Lower leg skin (tissue), 4 donors: Measurements from ENCODE around the gene C12orf56. TPM values are rescaled to one million over a fixed set of nuclear protein-coding genes. Genes with fewer than 3 reads are reported as not detected.

Experiments used
- DNase-seq, 2 donors: peaks; one replicate each; pipeline ENCODE4 v3.0.0-alpha.2; 2019; ENCODE audit warnings: low spot score in 2 of 2
- H3K4me3 ChIP-seq: fragments of 200-600 bp; sonication (generic); 2 replicates; pipeline ENCODE4 v1.5.1; 2017; ENCODE audit warnings: mild to moderate bottlenecking, low read depth; ENCODE audit not compliant: poor library complexity, severe bottlenecking
- POLR2A ChIP-seq, 2 donors: fragments of 450-650 bp; IDR thresholded peaks; one replicate each; pipeline ENCODE4 v1.6.1; 2016 to 2017; ENCODE audit warnings: antibody characterized with exemption in 2 of 2, mild to moderate bottlenecking in 1 of 2, moderate library complexity in 1 of 2
- WGBS, 2 donors: methylation state at CpG; one replicate each; pipeline ENCODE4 v1.1.5; 2018; 5-methylcytosine and 5-hydroxymethylcytosine counted together
- intact Hi-C: fragments of 100-400 bp; cut with DNase I; formaldehyde crosslinking; loops from one replicate; pipeline ENCODE4 v1.15.0; 2023; ENCODE audit warnings: low total_unique reads
- total RNA-seq, 4 donors: library from RNA; depleted of rRNA; stranded (reverse); fragments of >200 nt; gene quantifications; one replicate each; pipeline ENCODE4 v1.1.0, GENCODE V29; 2016
- TF ChIP-seq, protein P1 (sequence below), 3 donors: fragments of 450-650 bp; IDR thresholded peaks; one replicate each; pipeline ENCODE4 v1.5.1; 2016; ENCODE audit warnings: antibody characterized with exemption in 3 of 3, mild to moderate bottlenecking in 3 of 3, moderate library complexity in 2 of 3

The C12orf56 gene
- total RNA-seq, 4 donors from 2014 or later: 1.1 to 7.9 (median 2.1) TPM

DNA sequence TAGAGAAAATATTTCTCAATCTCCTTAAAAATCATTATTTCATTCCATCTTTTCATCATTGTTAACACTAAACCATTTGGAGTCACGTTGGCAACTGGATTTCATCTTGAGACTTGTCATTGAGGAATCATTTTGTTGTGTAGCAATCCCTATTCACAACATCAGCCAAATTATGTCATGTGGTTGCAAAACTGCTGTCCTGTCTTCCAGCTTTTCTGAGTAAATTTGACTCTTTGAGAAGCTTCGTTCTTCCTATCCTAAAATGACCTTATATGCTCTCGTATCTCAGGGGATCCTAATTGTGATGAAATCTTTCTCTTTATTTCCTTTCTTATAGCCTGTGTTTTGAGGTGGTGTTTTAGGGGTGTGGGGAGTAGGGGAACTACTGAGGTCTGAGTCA, 137.9 kb downstream of the C12orf56 start:
- 30 to 40% methylated on average over 3 of the region's 3 CpGs for WGBS, 2 donors
- peak in 1 of 2 donors; percentile 67 for DNase-seq
- intact Hi-C loops: no loop called here
- TF ChIP-seq, protein P1, sequence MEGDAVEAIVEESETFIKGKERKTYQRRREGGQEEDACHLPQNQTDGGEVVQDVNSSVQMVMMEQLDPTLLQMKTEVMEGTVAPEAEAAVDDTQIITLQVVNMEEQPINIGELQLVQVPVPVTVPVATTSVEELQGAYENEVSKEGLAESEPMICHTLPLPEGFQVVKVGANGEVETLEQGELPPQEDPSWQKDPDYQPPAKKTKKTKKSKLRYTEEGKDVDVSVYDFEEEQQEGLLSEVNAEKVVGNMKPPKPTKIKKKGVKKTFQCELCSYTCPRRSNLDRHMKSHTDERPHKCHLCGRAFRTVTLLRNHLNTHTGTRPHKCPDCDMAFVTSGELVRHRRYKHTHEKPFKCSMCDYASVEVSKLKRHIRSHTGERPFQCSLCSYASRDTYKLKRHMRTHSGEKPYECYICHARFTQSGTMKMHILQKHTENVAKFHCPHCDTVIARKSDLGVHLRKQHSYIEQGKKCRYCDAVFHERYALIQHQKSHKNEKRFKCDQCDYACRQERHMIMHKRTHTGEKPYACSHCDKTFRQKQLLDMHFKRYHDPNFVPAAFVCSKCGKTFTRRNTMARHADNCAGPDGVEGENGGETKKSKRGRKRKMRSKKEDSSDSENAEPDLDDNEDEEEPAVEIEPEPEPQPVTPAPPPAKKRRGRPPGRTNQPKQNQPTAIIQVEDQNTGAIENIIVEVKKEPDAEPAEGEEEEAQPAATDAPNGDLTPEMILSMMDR (IDR thresholded peaks at IDR 0.05): no peak
- TF ChIP-seq POLR2A (IDR thresholded peaks at IDR 0.05): no peak
- H3K4me3 ChIP-seq: no peak overlapping the region

DNA sequence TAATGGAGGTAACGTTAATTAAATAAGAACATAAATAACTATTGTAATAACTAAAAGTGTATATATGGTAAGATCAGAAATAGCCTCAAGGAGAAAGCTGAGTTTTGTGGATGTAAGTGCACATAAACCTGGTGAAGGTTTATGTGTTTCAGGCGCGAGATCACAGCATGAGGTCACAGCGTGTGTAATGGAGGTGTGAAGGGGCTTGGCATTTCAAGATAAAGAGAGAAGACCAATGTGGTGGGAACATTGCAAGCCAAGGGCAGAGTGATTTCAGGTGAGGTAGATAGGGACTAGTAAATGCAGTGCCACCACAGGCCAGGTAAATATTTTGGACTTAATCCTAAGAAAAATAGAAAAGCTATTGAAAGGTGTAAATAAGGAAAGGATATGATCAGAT, 146.7 kb downstream of the C12orf56 start:
- no peak overlapping the region for H3K4me3 ChIP-seq
- intact Hi-C loops: no loop called here
- 84 to 93% methylated on average over 4 of the region's 4 CpGs for WGBS, 2 donors
- TF ChIP-seq, protein P1 (IDR thresholded peaks at IDR 0.05): no peak
- no peak for TF ChIP-seq POLR2A (IDR thresholded peaks at IDR 0.05)
- no peak for DNase-seq

DNA sequence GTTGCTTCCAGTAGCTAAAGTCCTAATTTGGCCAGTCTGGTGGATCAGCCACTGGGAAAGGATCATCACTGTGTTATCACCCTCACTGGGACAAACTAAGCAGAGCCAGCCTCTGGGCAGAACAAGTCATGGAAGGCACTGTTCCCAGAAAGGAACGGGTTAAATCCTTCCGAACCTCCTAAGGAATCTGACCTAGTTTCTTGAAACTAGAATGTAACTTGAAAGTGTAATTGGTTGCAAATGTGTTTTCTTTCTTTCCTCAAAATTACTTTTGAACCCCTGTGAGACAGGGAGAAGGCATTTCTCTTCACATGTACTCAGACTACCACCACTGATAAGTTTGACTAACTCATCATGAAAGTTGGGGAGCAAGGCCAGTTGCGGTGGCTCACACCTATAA, 149.8 kb downstream of the C12orf56 start:
- TF ChIP-seq, protein P1 (IDR thresholded peaks at IDR 0.05): no peak
- no peak for TF ChIP-seq POLR2A (IDR thresholded peaks at IDR 0.05)
- WGBS, 2 donors: 36 to 49% methylated on average over 3 of the region's 3 CpGs
- H3K4me3 ChIP-seq: no peak overlapping the region
- DNase-seq: no peak
- intact Hi-C loops: no loop called here

DNA sequence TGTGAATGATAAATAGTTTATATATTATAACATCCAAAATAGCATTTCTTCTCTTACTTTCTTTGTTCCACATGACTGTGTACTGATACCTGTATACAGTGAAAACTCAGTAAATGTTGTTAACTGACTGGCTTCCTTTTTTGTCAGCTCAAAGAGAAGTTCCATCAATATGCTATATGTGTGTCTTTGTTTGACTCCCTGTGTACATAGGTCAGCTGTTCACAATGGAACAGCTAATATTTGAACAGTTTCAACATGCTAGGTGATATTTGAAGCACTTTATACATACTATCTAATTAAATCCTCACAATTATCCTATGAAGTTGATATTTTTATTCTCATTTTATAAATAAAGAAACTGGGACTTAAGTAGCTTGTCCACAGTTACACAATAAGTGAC, 153.2 kb downstream of the C12orf56 start:
- TF ChIP-seq, protein P1 (IDR thresholded peaks at IDR 0.05): no peak
- TF ChIP-seq POLR2A (IDR thresholded peaks at IDR 0.05): no peak

DNA sequence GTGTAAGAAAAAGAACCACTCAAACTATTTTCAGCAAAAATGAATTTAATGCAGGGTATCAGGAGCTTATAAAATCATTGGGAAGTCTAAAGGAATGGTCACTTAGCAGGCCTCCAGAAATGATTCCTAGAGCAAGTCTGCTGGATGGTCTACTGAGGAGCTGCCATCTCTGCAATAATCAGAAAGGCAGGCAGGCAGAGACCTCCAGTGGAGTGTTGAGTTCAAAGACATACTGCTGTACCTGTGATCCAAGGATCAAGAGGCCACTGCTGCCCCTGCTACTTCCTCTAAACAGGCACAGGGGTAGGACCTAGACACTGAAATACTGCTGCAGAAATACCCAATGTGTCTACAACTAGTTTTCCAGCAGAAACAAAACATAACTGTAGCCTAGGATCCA, 154.0 kb downstream of the C12orf56 start:
- TF ChIP-seq POLR2A (IDR thresholded peaks at IDR 0.05): no peak
- TF ChIP-seq, protein P1 (IDR thresholded peaks at IDR 0.05): no peak
- no peak overlapping the region for H3K4me3 ChIP-seq
- DNase-seq: no peak
- intact Hi-C loops: no loop called here

More for the DNA sequence above, 153.2 kb downstream of the C12orf56 start:
- no peak for DNase-seq
- H3K4me3 ChIP-seq: no peak overlapping the region
- intact Hi-C loops: no loop called here

DNA sequence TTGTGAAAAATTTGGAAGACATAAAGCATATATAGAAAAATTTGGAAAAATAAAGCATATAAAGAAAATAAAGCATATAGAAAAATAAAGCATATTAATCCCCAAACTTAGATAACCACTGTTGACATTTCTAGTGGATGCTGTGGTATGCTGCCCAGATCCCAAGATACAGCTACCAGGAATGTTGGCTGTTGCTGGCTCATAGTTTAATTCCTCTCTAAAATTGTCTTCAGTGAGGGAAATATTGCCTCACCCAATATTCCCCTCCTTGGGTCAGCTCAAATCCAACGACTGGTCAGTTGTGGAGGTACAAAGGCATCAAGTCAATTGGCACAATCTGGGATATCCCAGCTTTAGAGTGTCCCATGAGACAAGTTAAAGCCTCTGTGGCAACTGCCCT, 158.4 kb downstream of the C12orf56 start:
- intact Hi-C loops: no loop called here
- TF ChIP-seq, protein P1 (IDR thresholded peaks at IDR 0.05): no peak
- TF ChIP-seq POLR2A (IDR thresholded peaks at IDR 0.05): no peak
- DNase-seq: no peak
- no peak overlapping the region for H3K4me3 ChIP-seq
- WGBS, 2 donors: 58 to 75% methylated on average over 1 of the region's 1 CpG
